ENCODE results near the gene ZFYVE9.

ZFYVE9 gene

DNA sequence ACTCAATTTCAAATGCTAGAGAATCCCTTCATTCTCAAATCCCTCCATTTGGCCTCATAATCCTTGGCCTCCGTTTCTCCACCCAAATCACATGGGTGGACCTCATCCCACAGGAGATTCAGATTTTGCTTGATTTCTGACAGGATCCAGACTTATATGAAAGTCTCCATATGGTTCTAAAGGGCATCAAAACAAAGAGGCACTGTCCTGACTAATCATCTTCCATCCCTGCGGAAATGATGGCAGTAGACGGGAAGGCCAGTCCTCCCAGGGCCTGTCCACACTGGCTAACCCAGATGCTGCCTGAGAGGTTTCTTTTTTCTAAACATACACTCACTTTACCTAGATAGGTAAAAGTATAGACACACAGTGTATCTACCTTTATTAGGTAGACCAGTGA lies 243.5 kb downstream of the ZFYVE9 start:
- Histone ChIP-seq H3K9ac (ENCODE audit: low read length in 5 of 5) (no peak overlapping the region), H3K4me1 (ENCODE audit: control insufficient read depth in 5 of 5, insufficient read depth in 5 of 5, low read length in 5 of 5) (no peaks in the 10 kb centered on the region), H3K36me3 (ENCODE audit: control insufficient read depth in 5 of 5, insufficient read depth in 5 of 5, low read length in 5 of 5) (peaks cover 0 to 2% (median 0%) of the 10 kb centered on the region in 5 donors), H3K9me3 (ENCODE audit: control insufficient read depth in 5 of 5, low read length in 5 of 5) (no peaks in the 10 kb centered on the region), H3K27ac (ENCODE audit: low read depth, low read length) (no peak overlapping the region), H3K4me3 (ENCODE audit: low read depth in 1 of 5, low read length in 5 of 5) (no peak overlapping the region), H3K27me3 (ENCODE audit: control insufficient read depth in 5 of 5, insufficient read depth in 4 of 5, low read length in 5 of 5) (no peaks in the 10 kb centered on the region)

DNA sequence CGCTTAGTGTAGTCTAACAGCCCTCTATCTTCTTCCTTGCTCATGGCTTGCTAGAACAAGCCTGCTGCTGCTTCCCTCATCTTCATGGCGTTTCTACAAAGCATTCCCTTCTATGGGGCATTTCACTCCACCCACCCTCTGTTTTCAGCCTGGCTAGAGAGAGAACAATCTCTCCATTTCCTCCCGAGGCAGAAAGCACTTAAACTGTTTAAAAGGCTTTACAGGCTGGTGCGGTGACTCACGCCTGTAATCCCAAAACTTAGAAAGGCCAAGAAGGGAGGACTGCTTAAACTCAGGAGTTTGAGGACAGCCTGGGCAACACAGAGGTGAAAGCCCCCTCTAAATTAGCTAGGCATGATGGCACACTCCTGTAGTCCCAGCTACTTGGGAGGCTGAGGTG lies 244.6 kb downstream of the ZFYVE9 start:
- H3K9ac ChIP-seq (ENCODE audit: low read length in 5 of 5): no peak overlapping the region
- H3K4me1 ChIP-seq (ENCODE audit: control insufficient read depth in 5 of 5, insufficient read depth in 5 of 5, low read length in 5 of 5): no peaks in the 10 kb centered on the region
- peaks cover 0 to 2% (median 0%) of the 10 kb centered on the region in 5 donors for H3K36me3 ChIP-seq (ENCODE audit: control insufficient read depth in 5 of 5, insufficient read depth in 5 of 5, low read length in 5 of 5)
- H3K4me3 ChIP-seq (ENCODE audit: low read depth in 1 of 5, low read length in 5 of 5): no peak overlapping the region
- no peaks in the 10 kb centered on the region for H3K27me3 ChIP-seq (ENCODE audit: control insufficient read depth in 5 of 5, insufficient read depth in 4 of 5, low read length in 5 of 5)
- no peak overlapping the region for H3K27ac ChIP-seq (ENCODE audit: low read depth, low read length)
- H3K9me3 ChIP-seq (ENCODE audit: control insufficient read depth in 5 of 5, low read length in 5 of 5): no peaks in the 10 kb centered on the region

DNA sequence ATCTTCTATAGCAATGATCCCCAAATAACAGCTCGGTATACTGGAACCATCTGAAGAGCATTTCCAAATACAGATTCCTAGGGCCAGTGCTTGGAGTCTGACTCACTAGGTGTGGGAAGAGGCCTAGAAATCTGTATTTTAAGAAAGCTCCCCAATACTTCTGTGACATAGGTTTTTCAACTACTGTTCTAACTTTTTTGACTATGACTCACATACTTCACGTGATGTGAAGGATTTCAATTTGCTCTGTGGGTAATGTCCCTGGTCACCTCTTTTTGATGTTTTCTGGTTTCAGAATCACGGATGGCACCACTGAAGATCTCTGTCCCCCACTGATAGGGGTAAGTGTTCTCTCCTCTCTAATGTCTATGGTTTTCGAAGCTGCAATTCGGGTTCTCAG lies 251.3 kb downstream of the ZFYVE9 start:
- no peaks in the 10 kb centered on the region for H3K9me3 ChIP-seq (ENCODE audit: control insufficient read depth in 5 of 5, low read length in 5 of 5)
- H3K4me1 ChIP-seq (ENCODE audit: control insufficient read depth in 5 of 5, insufficient read depth in 5 of 5, low read length in 5 of 5): no peaks in the 10 kb centered on the region
- no peak overlapping the region for H3K4me3 ChIP-seq (ENCODE audit: low read depth in 1 of 5, low read length in 5 of 5)
- no peak overlapping the region for H3K27ac ChIP-seq (ENCODE audit: low read depth, low read length)
- H3K36me3 ChIP-seq (ENCODE audit: control insufficient read depth in 5 of 5, insufficient read depth in 5 of 5, low read length in 5 of 5): no peaks in the 10 kb centered on the region
- no peak overlapping the region for H3K9ac ChIP-seq (ENCODE audit: low read length in 5 of 5)
- H3K27me3 ChIP-seq (ENCODE audit: control insufficient read depth in 5 of 5, insufficient read depth in 4 of 5, low read length in 5 of 5): no peaks in the 10 kb centered on the region
